PC-3 (cell line): ENCODE results near the gene RASSF4. TPM values are rescaled to one million over a fixed set of nuclear protein-coding genes. Genes with fewer than 3 reads are reported as not detected.

Experiments used
- ATAC-seq: fragments of 200-7000 bp; cut with Tn5 transposase; 2 replicates; pipeline ENCODE4 v1.9.1; 2020; ENCODE audit warnings: mild to moderate bottlenecking, moderate library complexity
- BruUV-seq: library from RNA; stranded (reverse); fragments of 400-500 nt; replicated peaks from 2 replicates; lab custom pipeline; 2021; lab: Mats Ljungman, UMichigan
- CTCF ChIA-PET: fragments of 300-600 bp; sonication (Branson Sonifier 250); formaldehyde crosslinking; loops from one replicate; lab custom pipeline; 2022; ENCODE audit warnings: antibody characterized with exemption; lab: Charles Lee
- POLR2A ChIA-PET: fragments of 300-600 bp; sonication (Branson Sonifier 250); formaldehyde crosslinking; loops from one replicate; lab custom pipeline; 2022; ENCODE audit warnings: antibody characterized with exemption; ENCODE audit not compliant: unreplicated experiment; lab: Charles Lee
- DNase-seq: peaks from one replicate; pipeline ENCODE4 v3.0.0-alpha.2; 2015
- H2AFZ ChIP-seq: fragments of 300-600 bp; sonication (generic); 2 replicates; pipeline ENCODE4 v1.6.0; 2016; ENCODE audit warnings: antibody characterized with exemption, low read length
- H3F3A ChIP-seq: fragments of 300-600 bp; sonication (generic); one replicate; pipeline ENCODE4 v1.6.0; 2017; ENCODE audit warnings: antibody characterized with exemption, low read length, control low read depth, mild to moderate bottlenecking; ENCODE audit not compliant: unreplicated experiment
- H3K27ac ChIP-seq: fragments of 300-600 bp; sonication (generic); 2 replicates; pipeline ENCODE4 v1.5.1; 2016; ENCODE audit warnings: mild to moderate bottlenecking, low read length
- H3K27me3 ChIP-seq: fragments of 300-600 bp; sonication (generic); 2 replicates; pipeline ENCODE4 v1.6.1; 2016; ENCODE audit warnings: low read length, mixed read lengths
- H3K36me3 ChIP-seq: fragments of 300-600 bp; sonication (generic); 2 replicates; pipeline ENCODE4 v1.6.1; 2016; ENCODE audit warnings: low read depth, mixed run types, low read length, mixed read lengths
- H3K4me1 ChIP-seq: fragments of 300-600 bp; sonication (generic); 2 replicates; pipeline ENCODE4 v1.5.1; 2016; ENCODE audit warnings: low read length; ENCODE audit not compliant: insufficient read depth
- H3K4me2 ChIP-seq: fragments of 300-600 bp; sonication (generic); 2 replicates; pipeline ENCODE4 v1.6.0; 2016; ENCODE audit warnings: low read length
- H3K4me3 ChIP-seq: fragments of 300-600 bp; sonication (generic); 2 replicates; pipeline ENCODE4 v1.5.1; 2016; ENCODE audit warnings: mild to moderate bottlenecking, low read length, mixed read lengths
- H3K79me2 ChIP-seq: fragments of 300-600 bp; sonication (generic); 2 replicates; pipeline ENCODE4 v1.6.1; 2017; ENCODE audit warnings: low read length, mixed read lengths
- H3K9ac ChIP-seq: fragments of 300-600 bp; sonication (generic); 2 replicates; pipeline ENCODE4 v1.6.0; 2016; ENCODE audit warnings: mild to moderate bottlenecking, low read length
- H3K9me2 ChIP-seq: fragments of 300-600 bp; sonication (generic); replicated peaks from 2 replicates; pipeline ENCODE4 v1.6.1; 2016; ENCODE audit warnings: mixed run types, low read length, mixed read lengths
- H3K9me3 ChIP-seq: fragments of 300-600 bp; sonication (generic); 2 replicates; pipeline ENCODE4 v1.6.1; 2016; ENCODE audit warnings: low read length, mixed read lengths
- H4K20me1 ChIP-seq: fragments of 300-600 bp; sonication (generic); 2 replicates; pipeline ENCODE4 v1.6.1; 2016; ENCODE audit warnings: low read length, mixed read lengths
- CTCF ChIP-seq: fragments of 300-600 bp; sonication (generic); conservative IDR thresholded peaks from 2 replicates; pipeline ENCODE4 v1.5.1; 2017; ENCODE audit warnings: antibody characterized with exemption, low read depth, mild to moderate bottlenecking, low read length
- EZH2 ChIP-seq: fragments of 300-600 bp; sonication (generic); IDR thresholded peaks from one replicate; pipeline ENCODE4 v1.6.1; 2017; ENCODE audit warnings: antibody characterized with exemption, mild to moderate bottlenecking, low read length; ENCODE audit not compliant: unreplicated experiment
- EZH2phosphoT487 ChIP-seq: fragments of 300-600 bp; sonication (generic); IDR thresholded peaks from 2 replicates; pipeline ENCODE4 v1.6.1; 2018; ENCODE audit warnings: mild to moderate bottlenecking, antibody characterized with exemption, low read length, borderline replicate concordance
- intact Hi-C: fragments of 100-400 bp; cut with micrococcal nuclease; formaldehyde crosslinking; loops from 2 replicates; pipeline ENCODE4 v1.9.0; 2023
- total RNA-seq: library from RNA; depleted of rRNA; stranded (reverse); fragments of >200 nt; gene quantifications from 2 replicates; pipeline ENCODE4 v1.2.3, GENCODE V29; 2014

The RASSF4 gene
- total RNA-seq, 1 experiment from 2014 or later, result 8.7 TPM

- Histone ChIP-seq H2AFZ (no peak overlapping the region), H3K9me3 (no peaks in the 10 kb centered on the region), H3K9me2 (no peaks in the 10 kb centered on the region), H3K4me3 (no peak overlapping the region), H3K79me2 (peaks cover 9% of the 10 kb centered on the region), H3K27me3 (no peaks in the 10 kb centered on the region), H3K4me2 (no peak overlapping the region), H3K4me1 (peaks cover 12% of the 10 kb centered on the region), H3K27ac (no peak overlapping the region), H3K36me3 (no peaks in the 10 kb centered on the region), H3F3A (no peaks in the 10 kb centered on the region), H4K20me1 (no peaks in the 10 kb centered on the region), H3K9ac (no peak overlapping the region)
- intact Hi-C loops, result no loop called here
- DNase-seq (no peak), ATAC-seq (no peak)
- BruUV-seq, result no TSS peak
- TF ChIP-seq CTCF (peak; percentile 39), EZH2 (no peak)
- ChIA-PET POLR2A (no interaction called here), CTCF (interaction anchor here (0.6 kb wide), 1 partner anchor 96 kb away, joined by 5 read pairs; no protein-coding TSS in a partner anchor)
Measured at GRCh38 chr10:44962870-44963738, 3.5 kb downstream of the RASSF4 start.

- no peak overlapping the region for H3K27ac ChIP-seq
- POLR2A ChIA-PET, result interaction anchor here (0.7 kb wide), 1 partner anchor 1332 kb away, joined by 3 read pairs; no protein-coding TSS in a partner anchor
- no peaks in the 10 kb centered on the region for H4K20me1 ChIP-seq
- no peak for TF ChIP-seq EZH2
- no peak for TF ChIP-seq EZH2phosphoT487
- TF ChIP-seq CTCF, result 0 out of 2 replicates have a peak, but pooled peaks have one; percentile 10
- no peak overlapping the region for H3K4me3 ChIP-seq
- no peaks in the 10 kb centered on the region for H3K9me2 ChIP-seq
- no peak overlapping the region for H2AFZ ChIP-seq
- H3K9ac ChIP-seq, result no peak overlapping the region
- H3K36me3 ChIP-seq, result no peaks in the 10 kb centered on the region
- H3K9me3 ChIP-seq, result no peaks in the 10 kb centered on the region
- DNase-seq (no peak), ATAC-seq (no peak)
- no TSS peak for BruUV-seq
- intact Hi-C loops, result no loop called here
- 0 out of 2 replicates have a peak, but pooled peaks cover 4% of the 10 kb centered on the region for H3K4me1 ChIP-seq
- H3K27me3 ChIP-seq, result no peaks in the 10 kb centered on the region
- no peaks in the 10 kb centered on the region for H3F3A ChIP-seq
- H3K4me2 ChIP-seq, result no peak overlapping the region
- CTCF ChIA-PET, result interaction anchor here (0.6 kb wide), 1 partner anchor 97 kb away, joined by 5 read pairs; no protein-coding TSS in a partner anchor
- H3K79me2 ChIP-seq, result peaks cover 2% of the 10 kb centered on the region
Measured at GRCh38 chr10:44963772-44964633, 4.4 kb downstream of the RASSF4 start.
